GM12865 (cell line): ENCODE data around the gene ZPBP2.
"Not testable (repeated sequence)": the region's sequence is repeated elsewhere in the genome, so short reads cannot be mapped to it uniquely, and the experiment has no call there.

Source experiments
- DNase-seq: peaks from one replicate; pipeline ENCODE4 v3.0.0; 2010; ENCODE audit warnings: low read depth
- H3K4me3 ChIP-seq: 2 replicates; pipeline ENCODE4 v1.5.1; 2011; ENCODE audit warnings: mild to moderate bottlenecking, low read depth, low read length, control low read depth
- TF ChIP-seq, protein P1 (sequence below): IDR thresholded peaks from 2 replicates; pipeline ENCODE4 v1.5.1; 2011; ENCODE audit warnings: low read length, control low read depth, low read depth, inconsistent platforms; ENCODE audit not compliant: insufficient read depth; ENCODE audit errors: missing control alignments

The ZPBP2 gene

DNA sequence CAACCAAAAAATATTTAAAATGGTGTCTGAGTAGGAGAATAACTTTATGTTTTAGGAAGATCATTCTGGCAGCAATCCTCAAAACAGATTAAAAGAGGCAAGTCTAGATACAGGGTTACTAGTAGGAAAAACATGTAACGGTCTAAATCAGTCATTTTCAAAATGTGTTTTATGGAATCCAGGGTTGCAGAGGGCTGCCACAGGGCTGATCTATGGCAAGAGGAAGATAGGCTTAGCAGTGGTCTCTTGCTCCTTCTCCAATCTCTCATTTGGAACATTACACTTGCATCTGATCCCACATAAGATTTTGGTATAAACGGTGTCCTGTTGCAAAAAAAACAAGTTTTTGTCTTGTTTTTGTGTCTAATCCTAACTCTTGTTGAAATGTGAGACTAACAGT is 13.1 kb upstream of the ZPBP2 start:
- no peak for DNase-seq
- no peak overlapping the region for H3K4me3 ChIP-seq
- TF ChIP-seq, protein P1, sequence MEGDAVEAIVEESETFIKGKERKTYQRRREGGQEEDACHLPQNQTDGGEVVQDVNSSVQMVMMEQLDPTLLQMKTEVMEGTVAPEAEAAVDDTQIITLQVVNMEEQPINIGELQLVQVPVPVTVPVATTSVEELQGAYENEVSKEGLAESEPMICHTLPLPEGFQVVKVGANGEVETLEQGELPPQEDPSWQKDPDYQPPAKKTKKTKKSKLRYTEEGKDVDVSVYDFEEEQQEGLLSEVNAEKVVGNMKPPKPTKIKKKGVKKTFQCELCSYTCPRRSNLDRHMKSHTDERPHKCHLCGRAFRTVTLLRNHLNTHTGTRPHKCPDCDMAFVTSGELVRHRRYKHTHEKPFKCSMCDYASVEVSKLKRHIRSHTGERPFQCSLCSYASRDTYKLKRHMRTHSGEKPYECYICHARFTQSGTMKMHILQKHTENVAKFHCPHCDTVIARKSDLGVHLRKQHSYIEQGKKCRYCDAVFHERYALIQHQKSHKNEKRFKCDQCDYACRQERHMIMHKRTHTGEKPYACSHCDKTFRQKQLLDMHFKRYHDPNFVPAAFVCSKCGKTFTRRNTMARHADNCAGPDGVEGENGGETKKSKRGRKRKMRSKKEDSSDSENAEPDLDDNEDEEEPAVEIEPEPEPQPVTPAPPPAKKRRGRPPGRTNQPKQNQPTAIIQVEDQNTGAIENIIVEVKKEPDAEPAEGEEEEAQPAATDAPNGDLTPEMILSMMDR = no peak

DNA sequence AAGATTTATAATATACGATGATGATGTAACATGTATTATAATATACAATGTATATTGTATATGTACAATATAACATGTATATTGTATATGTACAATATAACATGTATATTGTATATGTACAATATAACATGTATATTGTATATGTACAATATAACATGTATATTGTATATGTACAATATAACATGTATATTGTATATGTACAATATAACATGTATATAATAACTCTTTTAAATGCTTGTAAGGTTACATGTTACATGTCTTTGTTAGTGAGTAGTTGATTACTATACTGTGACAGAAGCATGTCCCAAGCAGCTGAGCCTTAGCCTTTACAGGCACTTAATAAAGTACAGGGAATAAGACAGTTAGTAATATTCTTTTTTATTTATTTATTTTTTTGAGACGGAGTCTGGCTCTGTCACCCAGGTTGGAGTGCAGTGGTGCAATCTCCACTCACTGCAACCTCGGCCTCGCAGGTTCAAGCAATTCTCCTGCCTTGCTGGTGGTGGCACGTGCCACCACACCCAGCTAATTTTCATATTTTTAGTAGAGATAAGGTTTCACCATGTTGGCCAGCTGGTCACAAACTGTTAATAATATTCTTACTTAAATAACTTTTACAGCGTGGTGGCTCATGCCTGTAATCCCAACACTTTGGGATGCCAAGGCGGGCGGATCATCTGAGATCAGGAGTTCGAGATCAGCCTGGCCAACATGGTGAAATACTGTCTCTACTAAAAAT is 11.9 kb upstream of the ZPBP2 start:
- DNase-seq, H3K4me3 ChIP-seq: not testable (repeated sequence)

DNA sequence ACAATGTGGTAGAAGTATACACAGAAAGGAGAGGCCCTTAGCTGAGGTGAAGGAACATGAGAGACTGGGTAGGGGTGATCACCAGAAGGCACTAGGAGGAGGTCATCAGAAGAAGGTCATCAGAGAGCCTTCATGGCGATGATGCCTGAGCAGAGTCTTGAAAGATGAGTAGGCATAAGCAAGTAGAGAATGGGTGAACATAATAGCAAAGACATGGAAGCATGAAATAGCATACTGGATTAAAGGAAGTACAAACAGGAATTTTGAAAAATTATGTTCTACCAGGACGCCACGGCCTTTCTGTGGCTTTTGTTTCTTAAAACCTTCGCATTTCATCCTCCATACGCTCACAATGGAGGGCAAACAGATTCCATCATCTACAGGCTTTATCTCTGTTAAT is 6.8 kb upstream of the ZPBP2 start:
- peak; percentile 64 for DNase-seq
- peak overlapping the region; percentile 74 for H3K4me3 ChIP-seq
- TF ChIP-seq, protein P1 = no peak

DNA sequence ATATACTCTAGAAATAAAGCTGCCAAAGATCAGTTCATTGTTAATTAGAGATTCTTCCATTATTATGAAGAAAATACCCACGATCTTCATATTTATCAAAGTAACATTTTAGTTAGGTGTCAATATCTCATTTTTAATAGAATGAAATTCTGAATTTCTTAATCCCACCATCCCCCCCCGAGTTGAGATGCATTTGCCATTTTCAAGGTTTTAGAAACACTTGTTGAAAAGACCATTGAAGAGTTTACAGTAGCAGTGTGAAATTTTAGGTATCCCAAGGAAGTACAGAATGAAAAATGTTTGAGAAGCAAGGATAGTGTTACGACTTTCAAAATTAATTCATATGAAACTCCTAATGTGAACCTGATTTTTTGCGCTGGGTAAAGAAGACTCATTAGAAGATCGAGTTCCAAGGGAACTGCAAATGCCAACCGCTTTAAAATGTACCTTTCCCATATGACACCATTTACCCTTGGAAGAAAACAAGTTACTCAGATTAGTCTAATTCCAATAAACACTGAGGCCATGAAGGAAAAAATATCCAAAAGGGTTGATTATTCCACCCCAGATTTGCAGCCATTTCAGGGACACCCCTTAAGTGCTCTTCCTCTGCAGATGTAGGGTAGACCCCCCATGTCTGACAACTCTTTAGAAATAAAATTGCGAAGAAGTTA is 4.6 kb upstream of the ZPBP2 start:
- H3K4me3 ChIP-seq = peak overlapping the region; percentile 74
- peak; percentile 40 for DNase-seq
- TF ChIP-seq, protein P1 = no peak

DNA sequence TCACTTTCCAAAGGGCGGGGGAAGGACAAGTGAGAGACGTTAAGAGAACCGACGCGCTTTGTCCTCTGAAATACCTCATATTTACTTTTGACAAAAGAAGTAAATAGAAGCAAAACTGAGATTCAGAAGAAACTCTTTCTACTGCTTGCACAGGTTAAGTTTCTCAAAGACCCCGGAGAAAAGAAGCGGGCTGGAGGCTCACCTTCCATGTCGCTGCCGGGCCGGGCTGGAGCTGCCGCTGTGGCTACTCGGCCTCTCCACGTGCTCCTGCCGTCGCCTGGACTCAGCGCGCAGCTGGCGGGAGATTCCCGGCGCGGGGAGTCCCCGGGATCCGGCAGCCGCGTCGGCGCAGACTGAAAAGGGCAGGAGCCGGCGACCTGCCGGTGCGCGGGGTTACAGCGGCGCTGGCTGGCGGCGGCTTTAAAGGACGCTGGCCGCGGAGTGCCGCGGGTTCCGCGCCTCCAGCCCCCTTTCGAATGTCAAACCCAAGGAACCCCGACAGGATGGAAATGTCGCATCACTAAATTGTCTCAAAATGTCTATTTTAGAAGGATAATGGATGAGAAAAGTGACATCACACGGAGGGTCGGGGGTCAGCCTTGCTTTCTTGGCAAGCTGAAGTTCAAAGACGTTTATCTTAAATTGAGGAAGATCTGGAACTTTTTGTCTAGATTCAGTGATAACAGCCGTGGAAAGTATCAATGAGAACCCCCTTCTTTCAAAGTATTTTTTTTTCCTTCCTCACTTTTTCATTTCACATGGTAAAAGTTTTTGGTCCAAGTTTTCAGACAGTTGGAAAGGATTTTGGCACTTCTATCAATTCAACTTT is 3.9 kb upstream of the ZPBP2 start, which contains the start of gene IKZF3:
Gene IKZF3 (minus strand): TSS at position 395 of the 829 bp plus-strand sequence. CDS start 186 bp downstream, at position 209.
- peak within 1 kb of the TSS; percentile 74 for H3K4me3 ChIP-seq

DNA sequence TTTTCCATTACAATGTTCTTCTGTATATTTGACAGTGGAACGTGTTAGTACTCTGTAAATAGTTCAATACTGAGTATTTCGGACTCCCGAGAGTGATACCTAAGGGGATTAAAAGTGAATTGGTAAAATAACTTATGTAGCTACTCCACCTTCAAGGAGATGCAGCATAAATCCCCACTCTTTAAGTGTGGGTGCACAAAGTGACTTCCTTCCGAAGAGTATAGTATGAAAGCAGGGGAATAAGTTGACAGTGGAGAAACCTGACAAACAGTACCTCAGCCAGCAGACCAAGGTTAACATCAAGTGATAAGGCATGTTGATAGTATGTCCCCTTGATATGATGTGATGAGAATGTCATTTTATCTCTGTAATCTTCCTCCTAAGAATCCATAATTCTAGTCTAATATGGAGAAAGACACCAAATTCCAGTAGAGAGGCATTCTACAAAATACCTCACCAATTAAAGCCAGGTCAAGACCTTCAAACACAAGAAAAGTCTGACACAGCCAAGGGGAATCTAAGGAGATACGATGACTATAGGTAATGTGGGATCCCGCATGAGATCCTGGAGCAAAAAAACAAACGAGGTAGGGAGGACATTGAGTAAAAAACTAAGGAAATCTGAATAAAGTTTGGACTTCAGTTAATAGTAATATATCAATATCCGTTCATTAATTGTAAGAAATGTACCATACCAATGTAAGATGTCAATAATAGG is 1.8 kb upstream of the ZPBP2 start:
- TF ChIP-seq, protein P1 = no peak
- peak; percentile 32 for DNase-seq
- H3K4me3 ChIP-seq = peak overlapping the region; percentile 58

More for the DNA sequence above, 3.9 kb upstream of the ZPBP2 start, which contains the start of gene IKZF3:
- peak; percentile 94 for DNase-seq
- TF ChIP-seq, protein P1 = peak; percentile 52
